ENCODE results near the gene ATP1A2.

Gene ATP1A2

GRCh38 chr1:160188341-160188740 lies 72.8 kb downstream of the ATP1A2 start:
- Histone ChIP-seq H3K4me1 (ENCODE audit: control insufficient read depth, insufficient read depth, low read length) (peaks cover 5% of the 10 kb centered on the region), H3K27me3 (ENCODE audit: control insufficient read depth, insufficient read depth, low read length, poor library complexity, severe bottlenecking) (no peaks in the 10 kb centered on the region), H3K27ac (ENCODE audit: insufficient read depth, low read depth, low read length, poor library complexity, severe bottlenecking) (no peak overlapping the region), H3K36me3 (ENCODE audit: control insufficient read depth, insufficient read depth, low read length) (no peaks in the 10 kb centered on the region), H3K9me3 (ENCODE audit: control insufficient read depth, low read length) (no peaks in the 10 kb centered on the region), H3K4me3 (ENCODE audit: insufficient read depth, low read depth, low read length) (no peak overlapping the region)
- 96% methylated on average over 7 of the region's 7 CpGs for WGBS, 2 experiments

- 78 to 81% methylated on average over 15 of the region's 15 CpGs for WGBS, 2 experiments
- Histone ChIP-seq H3K4me1 (ENCODE audit: control insufficient read depth, insufficient read depth, low read length) (peaks cover 7% of the 10 kb centered on the region), H3K36me3 (ENCODE audit: control insufficient read depth, insufficient read depth, low read length) (no peaks in the 10 kb centered on the region), H3K9me3 (ENCODE audit: control insufficient read depth, low read length) (no peaks in the 10 kb centered on the region), H3K27ac (ENCODE audit: insufficient read depth, low read depth, low read length, poor library complexity, severe bottlenecking) (no peak within 1 kb of the TSS), H3K27me3 (ENCODE audit: control insufficient read depth, insufficient read depth, low read length, poor library complexity, severe bottlenecking) (no peaks in the 10 kb centered on the region), H3K4me3 (ENCODE audit: insufficient read depth, low read depth, low read length) (no peak within 1 kb of the TSS)
Observed at GRCh38 chr1:160189649-160190625, 74.4 kb downstream of the ATP1A2 start, which contains the start of gene CASQ1. Gene CASQ1, plus strand, starts transcription at chr1:160190575. Its CDS starts 177 bp downstream, at chr1:160190752.

GRCh38 chr1:160191756-160192155 lies 76.2 kb downstream of the ATP1A2 start:
- Histone ChIP-seq H3K4me3 (ENCODE audit: insufficient read depth, low read depth, low read length) (no peak overlapping the region), H3K9me3 (ENCODE audit: control insufficient read depth, low read length) (no peaks in the 10 kb centered on the region), H3K27ac (ENCODE audit: insufficient read depth, low read depth, low read length, poor library complexity, severe bottlenecking) (no peak overlapping the region), H3K27me3 (ENCODE audit: control insufficient read depth, insufficient read depth, low read length, poor library complexity, severe bottlenecking) (no peaks in the 10 kb centered on the region), H3K4me1 (ENCODE audit: control insufficient read depth, insufficient read depth, low read length) (peaks cover 7% of the 10 kb centered on the region), H3K36me3 (ENCODE audit: control insufficient read depth, insufficient read depth, low read length) (no peaks in the 10 kb centered on the region)
- WGBS, 2 experiments = 94 to 96% methylated on average over 3 of the region's 3 CpGs

GRCh38 chr1:160192234-160192633 lies 76.7 kb downstream of the ATP1A2 start:
- H3K27me3 ChIP-seq (ENCODE audit: control insufficient read depth, insufficient read depth, low read length, poor library complexity, severe bottlenecking) = no peaks in the 10 kb centered on the region
- H3K27ac ChIP-seq (ENCODE audit: insufficient read depth, low read depth, low read length, poor library complexity, severe bottlenecking) = no peak overlapping the region
- peaks cover 7% of the 10 kb centered on the region for H3K4me1 ChIP-seq (ENCODE audit: control insufficient read depth, insufficient read depth, low read length)

More at GRCh38 chr1:160192234-160192633, 76.7 kb downstream of the ATP1A2 start:
- no peaks in the 10 kb centered on the region for H3K9me3 ChIP-seq (ENCODE audit: control insufficient read depth, low read length)
- no peaks in the 10 kb centered on the region for H3K36me3 ChIP-seq (ENCODE audit: control insufficient read depth, insufficient read depth, low read length)
- no peak overlapping the region for H3K4me3 ChIP-seq (ENCODE audit: insufficient read depth, low read depth, low read length)
